Nephron progenitor cell (in vitro differentiated cells): ENCODE results near the gene TMEM107.

Source experiments
- DNase-seq: peaks from one replicate; pipeline ENCODE4 v3.0.0; 2021
- H3K27ac Mint-ChIP-seq: 2 replicates; pipeline ENCODE4 v1.8.0; 2021; ENCODE audit warnings: mild to moderate bottlenecking, moderate library complexity, mixed read lengths
- H3K27me3 Mint-ChIP-seq: 2 replicates; pipeline ENCODE4 v1.8.0; 2021; ENCODE audit warnings: mild to moderate bottlenecking, low read depth, mixed read lengths; ENCODE audit not compliant: poor library complexity
- H3K36me3 Mint-ChIP-seq: 2 replicates; pipeline ENCODE4 v1.8.0; 2021; ENCODE audit warnings: low read depth, mixed read lengths
- H3K4me1 Mint-ChIP-seq: 2 replicates; pipeline ENCODE4 v1.8.0; 2021; ENCODE audit warnings: mixed read lengths
- H3K4me3 Mint-ChIP-seq: 2 replicates; pipeline ENCODE4 v1.8.0; 2021; ENCODE audit warnings: mild to moderate bottlenecking, moderate library complexity, mixed read lengths
- H3K9me3 Mint-ChIP-seq: 2 replicates; pipeline ENCODE4 v1.8.0; 2021; ENCODE audit warnings: mild to moderate bottlenecking, moderate library complexity, mixed read lengths
- TF ChIP-seq, protein P1 (sequence below): fragments of 200-600 bp; sonication (generic); IDR thresholded peaks from 2 replicates; pipeline ENCODE4 v1.5.0; 2021; ENCODE audit warnings: antibody characterized with exemption

TMEM107 gene

GRCh38 chr17:8153031-8153451, 23.1 kb downstream of the TMEM107 start:
- Mint-ChIP-seq H3K4me1 (peaks cover 12% of the 10 kb centered on the region), H3K36me3 (peaks cover 10% of the 10 kb centered on the region), H3K27me3 (no peaks in the 10 kb centered on the region), H3K4me3 (peak overlapping the region; percentile 96), H3K9me3 (no peaks in the 10 kb centered on the region), H3K27ac (peak overlapping the region; percentile 96)
- DNase-seq = no peak
- TF ChIP-seq, protein P1, sequence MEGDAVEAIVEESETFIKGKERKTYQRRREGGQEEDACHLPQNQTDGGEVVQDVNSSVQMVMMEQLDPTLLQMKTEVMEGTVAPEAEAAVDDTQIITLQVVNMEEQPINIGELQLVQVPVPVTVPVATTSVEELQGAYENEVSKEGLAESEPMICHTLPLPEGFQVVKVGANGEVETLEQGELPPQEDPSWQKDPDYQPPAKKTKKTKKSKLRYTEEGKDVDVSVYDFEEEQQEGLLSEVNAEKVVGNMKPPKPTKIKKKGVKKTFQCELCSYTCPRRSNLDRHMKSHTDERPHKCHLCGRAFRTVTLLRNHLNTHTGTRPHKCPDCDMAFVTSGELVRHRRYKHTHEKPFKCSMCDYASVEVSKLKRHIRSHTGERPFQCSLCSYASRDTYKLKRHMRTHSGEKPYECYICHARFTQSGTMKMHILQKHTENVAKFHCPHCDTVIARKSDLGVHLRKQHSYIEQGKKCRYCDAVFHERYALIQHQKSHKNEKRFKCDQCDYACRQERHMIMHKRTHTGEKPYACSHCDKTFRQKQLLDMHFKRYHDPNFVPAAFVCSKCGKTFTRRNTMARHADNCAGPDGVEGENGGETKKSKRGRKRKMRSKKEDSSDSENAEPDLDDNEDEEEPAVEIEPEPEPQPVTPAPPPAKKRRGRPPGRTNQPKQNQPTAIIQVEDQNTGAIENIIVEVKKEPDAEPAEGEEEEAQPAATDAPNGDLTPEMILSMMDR = no peak

DNA sequence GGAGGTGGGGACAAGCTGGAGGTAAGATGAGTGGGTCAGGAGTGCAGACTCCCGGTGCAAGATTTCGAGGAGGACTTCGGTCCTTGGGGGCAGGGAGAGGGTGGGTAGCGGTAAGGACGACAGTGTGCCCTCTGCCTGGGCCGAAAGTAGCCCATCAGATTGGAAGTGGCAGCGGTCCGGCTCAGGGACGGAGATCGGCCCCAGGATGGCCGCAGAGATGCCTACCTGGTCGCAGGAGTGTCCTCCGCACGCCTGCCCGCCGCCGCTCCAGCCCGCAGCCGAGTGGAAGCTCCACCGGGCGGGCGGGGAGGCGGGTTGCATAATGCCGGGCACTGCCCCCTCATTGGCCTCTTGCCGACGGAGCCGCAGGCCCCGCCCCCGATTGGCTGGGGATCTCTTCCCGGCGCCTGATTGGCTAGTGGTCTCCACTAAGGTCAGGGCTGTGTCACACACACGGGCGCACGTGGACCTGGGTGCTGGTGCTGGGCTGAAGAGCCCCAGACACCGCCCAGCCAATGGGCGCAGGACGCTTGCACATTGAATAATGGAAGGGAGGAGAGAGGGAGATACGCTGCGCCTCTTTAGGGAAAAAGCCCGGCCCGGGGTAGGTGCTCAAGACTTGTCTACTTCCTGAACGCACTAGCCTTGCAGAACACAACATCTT, 23.9 kb downstream of the TMEM107 start, which contains the start of gene PER1:
PER1 (minus strand) TSS at position 293 of the 664 bp plus-strand sequence. CDS start 1,698 bp downstream, outside the sequence.
- Mint-ChIP-seq H3K27me3 (no peaks in the 10 kb centered on the region), H3K36me3 (peaks cover 17% of the 10 kb centered on the region), H3K27ac (peak within 1 kb of the TSS; percentile 98), H3K4me1 (peaks cover 12% of the 10 kb centered on the region), H3K4me3 (peak within 1 kb of the TSS; percentile 96), H3K9me3 (no peaks in the 10 kb centered on the region)
- TF ChIP-seq, protein P1 = no peak
- DNase-seq = peak; percentile 94

DNA sequence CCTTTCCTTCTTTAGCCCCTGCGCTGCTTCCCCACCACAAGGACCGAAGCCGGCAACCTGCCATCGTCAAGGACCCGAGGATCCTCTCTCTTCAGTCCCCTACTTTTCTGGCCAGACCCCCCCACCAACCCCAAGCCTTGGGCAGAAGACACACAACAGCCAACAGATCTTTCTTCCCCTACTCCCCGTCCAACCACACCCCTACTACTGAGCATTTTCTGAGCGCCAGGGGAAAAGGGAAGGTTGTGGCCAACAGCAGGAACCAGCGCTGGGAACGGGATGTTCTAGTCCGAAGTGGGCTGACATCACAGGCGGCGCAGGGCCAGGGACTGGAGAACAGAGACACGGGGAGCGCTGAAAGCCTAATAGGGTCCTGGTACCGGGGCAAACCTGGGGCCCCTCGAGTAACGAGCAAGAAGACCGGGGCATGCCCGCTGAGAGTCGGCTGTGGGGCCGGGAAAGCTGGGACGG, 24.5 kb downstream of the TMEM107 start:
- Mint-ChIP-seq H3K27ac (peak overlapping the region; percentile 98), H3K36me3 (peaks cover 20% of the 10 kb centered on the region), H3K27me3 (no peaks in the 10 kb centered on the region), H3K9me3 (no peaks in the 10 kb centered on the region), H3K4me1 (peaks cover 12% of the 10 kb centered on the region), H3K4me3 (peak overlapping the region; percentile 96)
- TF ChIP-seq, protein P1 = no peak
- peak; percentile 52 for DNase-seq

DNA sequence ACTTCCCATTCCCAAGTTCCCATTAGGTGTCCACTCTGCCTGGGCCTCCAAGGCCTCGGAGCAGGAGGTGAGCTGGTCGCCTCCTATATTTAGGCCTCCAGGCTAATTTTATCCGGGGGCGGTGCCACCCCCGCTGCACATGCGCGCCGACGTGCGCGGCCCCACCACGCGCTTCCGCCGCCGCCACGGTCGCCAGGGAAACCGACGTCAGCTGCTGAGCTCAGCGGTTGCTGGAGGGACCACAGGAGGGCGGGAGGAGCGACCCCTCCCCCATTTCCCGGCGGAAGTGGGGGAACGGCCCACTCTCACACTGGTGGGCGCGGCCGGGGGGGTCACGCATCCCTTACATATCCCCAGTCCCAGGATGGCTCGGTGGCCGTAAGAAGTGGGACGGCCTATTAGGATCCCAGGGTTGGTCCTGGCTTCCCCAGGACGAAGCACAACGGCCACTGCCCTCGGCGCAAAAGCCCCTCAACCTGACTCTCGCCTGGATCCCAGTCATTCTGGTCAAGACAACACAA, 25.0 kb downstream of the TMEM107 start:
- H3K9me3 Mint-ChIP-seq = no peaks in the 10 kb centered on the region
- DNase-seq = peak; percentile 85
- H3K36me3 Mint-ChIP-seq = peaks cover 25% of the 10 kb centered on the region
- H3K4me1 Mint-ChIP-seq = peaks cover 12% of the 10 kb centered on the region
- TF ChIP-seq, protein P1 = no peak
- H3K27me3 Mint-ChIP-seq = no peaks in the 10 kb centered on the region
- H3K4me3 Mint-ChIP-seq = peak overlapping the region; percentile 96
- peak overlapping the region; percentile 98 for H3K27ac Mint-ChIP-seq

DNA sequence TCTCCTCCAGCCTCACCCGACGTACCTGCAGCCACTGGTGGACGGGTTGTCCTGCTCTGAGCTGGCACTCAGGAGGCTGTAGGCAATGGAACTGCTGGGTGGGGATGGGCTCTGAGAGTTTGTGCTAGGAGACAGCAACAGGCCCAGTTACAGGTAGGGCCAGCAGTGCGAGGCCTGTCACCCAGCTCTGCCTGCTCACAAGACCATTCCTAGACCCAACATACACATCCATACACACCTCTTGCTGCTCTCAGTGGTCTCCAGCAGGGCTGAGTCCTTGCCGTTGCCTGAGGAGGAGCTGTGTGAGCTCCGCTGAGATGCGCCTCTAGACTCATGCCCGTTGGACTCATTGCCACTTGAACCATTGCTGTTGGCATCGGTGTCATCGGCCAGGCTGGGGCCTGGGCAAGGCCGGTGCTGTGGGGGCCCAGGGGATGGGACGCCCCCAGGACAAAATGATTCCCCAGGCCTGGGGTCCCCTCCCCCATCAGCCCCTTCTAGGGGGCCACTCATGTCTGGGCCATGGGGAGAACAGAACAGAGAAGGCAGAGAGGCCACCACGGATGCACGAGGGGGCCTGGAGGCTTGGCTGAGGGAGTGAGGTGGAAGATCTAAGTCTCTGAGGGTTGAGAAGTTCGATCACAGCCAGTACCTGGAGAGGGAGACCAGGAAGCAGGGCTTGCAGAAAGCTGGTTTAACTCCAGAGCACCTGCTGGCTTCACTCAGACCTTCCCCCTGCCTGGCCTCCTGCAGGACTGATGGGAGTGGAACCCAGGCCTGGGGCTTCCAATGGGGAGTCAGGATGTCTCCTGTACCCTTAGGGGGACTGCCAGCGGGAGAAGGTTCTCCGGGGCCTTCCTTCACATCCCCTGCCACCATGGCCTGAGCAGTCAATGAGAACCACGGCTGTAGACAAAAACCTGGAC, 25.7 kb downstream of the TMEM107 start:
- Mint-ChIP-seq H3K9me3 (no peaks in the 10 kb centered on the region), H3K4me3 (peak overlapping the region; percentile 96), H3K4me1 (peaks cover 12% of the 10 kb centered on the region), H3K27me3 (no peaks in the 10 kb centered on the region), H3K36me3 (peaks cover 29% of the 10 kb centered on the region), H3K27ac (no peak overlapping the region)
- DNase-seq = no peak
- TF ChIP-seq, protein P1 = no peak
